Skeletal muscle satellite cell (primary cell): ENCODE results near the gene CLDN17. TPM values are rescaled to one million over a fixed set of nuclear protein-coding genes. Genes with fewer than 3 reads are reported as not detected.

Source experiments
- H3K27me3 ChIP-seq: 2 replicates; pipeline ENCODE4 v1.7.0; 2013; ENCODE audit warnings: low read length; ENCODE audit not compliant: control insufficient read depth, insufficient read depth
- H3K36me3 ChIP-seq: 2 replicates; pipeline ENCODE4 v1.7.0; 2013; ENCODE audit warnings: mild to moderate bottlenecking, control low read depth, low read length; ENCODE audit not compliant: insufficient read depth
- H3K4me1 ChIP-seq: 2 replicates; pipeline ENCODE4 v1.7.0; 2013; ENCODE audit warnings: low read length; ENCODE audit not compliant: control insufficient read depth, insufficient read depth
- H3K4me2 ChIP-seq: 2 replicates; pipeline ENCODE4 v1.7.0; 2013; ENCODE audit warnings: mild to moderate bottlenecking, low read length
- H3K4me3 ChIP-seq: 2 replicates; pipeline ENCODE4 v1.7.0; 2013; ENCODE audit warnings: low read length
- H3K9ac ChIP-seq: 2 replicates; pipeline ENCODE4 v1.7.0; 2013; ENCODE audit warnings: mild to moderate bottlenecking, low read depth, low read length, moderate library complexity
- H3K9me3 ChIP-seq: replicated peaks from 2 replicates; pipeline ENCODE4 v1.7.0; 2013; ENCODE audit warnings: mild to moderate bottlenecking, control low read depth, low read length
- total RNA-seq: library from RNA; depleted of rRNA; stranded (reverse); fragments of >200 nt; gene quantifications from 2 replicates; pipeline ENCODE4 v1.2.3, GENCODE V29; 2012; rRNA removed

Gene CLDN17, protein sequence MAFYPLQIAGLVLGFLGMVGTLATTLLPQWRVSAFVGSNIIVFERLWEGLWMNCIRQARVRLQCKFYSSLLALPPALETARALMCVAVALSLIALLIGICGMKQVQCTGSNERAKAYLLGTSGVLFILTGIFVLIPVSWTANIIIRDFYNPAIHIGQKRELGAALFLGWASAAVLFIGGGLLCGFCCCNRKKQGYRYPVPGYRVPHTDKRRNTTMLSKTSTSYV
- total RNA-seq, result not detected in 2 replicates

DNA sequence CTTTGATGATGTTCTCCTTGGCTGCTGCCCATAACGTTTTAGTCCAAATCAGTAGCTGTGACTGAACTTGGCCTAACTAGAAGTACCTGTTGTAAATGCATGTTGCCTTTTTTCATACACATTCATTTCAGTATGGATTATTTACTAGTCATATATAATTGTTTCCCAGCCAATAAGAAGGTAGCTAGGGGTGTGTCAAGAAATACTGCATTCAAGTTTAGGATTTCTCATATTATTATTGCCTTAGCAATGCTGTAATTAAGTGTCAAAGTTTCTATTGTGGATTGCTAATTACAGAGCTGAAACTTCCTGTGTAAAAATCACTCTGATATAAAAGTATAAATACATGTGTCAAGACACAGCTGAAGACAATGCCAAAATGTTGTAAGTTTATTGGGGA is at the start of gene CLDN17:
CLDN17 (minus strand) TSS at position 101 of the 400 bp plus-strand sequence. CDS start 188 bp downstream, outside the sequence.
- no peak within 1 kb of the TSS for H3K9ac ChIP-seq
- H3K27me3 ChIP-seq, result no peaks in the 10 kb centered on the region
- no peaks in the 10 kb centered on the region for H3K4me1 ChIP-seq
- H3K4me3 ChIP-seq, result no peak within 1 kb of the TSS
- H3K4me2 ChIP-seq, result no peak within 1 kb of the TSS
- peaks cover 4% of the 10 kb centered on the region for H3K9me3 ChIP-seq
- no peaks in the 10 kb centered on the region for H3K36me3 ChIP-seq

DNA sequence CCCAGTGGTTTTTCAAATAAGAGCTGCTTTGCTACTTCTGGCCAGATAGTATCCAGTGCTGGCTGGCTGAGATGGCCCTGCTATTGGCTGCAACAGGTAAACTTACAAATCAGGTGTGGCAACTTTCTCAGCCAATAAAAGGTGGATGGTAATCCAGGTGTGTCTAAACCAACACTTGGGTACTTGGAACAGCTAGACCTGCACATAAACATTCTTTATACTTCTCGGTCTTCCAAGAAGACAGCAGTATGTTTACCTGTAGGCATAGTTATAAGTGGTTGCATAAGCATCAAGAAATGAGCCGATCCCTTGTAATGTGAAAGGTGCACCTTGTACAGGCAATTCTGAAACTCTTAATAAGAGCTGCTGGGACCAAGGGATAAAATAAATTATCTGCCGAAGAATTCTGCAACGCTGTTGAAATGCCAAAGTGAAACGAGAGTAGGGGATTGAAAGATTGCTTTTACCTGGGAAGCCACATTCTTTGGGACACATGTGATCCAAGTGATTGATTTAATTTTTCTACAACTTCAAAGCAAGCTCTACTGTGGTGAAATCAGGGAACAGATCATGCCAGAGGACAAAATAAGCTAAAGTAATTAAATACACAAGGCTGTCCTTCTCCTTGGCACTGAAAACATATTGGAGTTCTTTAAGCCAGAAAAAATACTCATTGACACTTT is 49.6 kb upstream of the CLDN17 start, which contains the start of gene CLDN8:
CLDN8 (minus strand) TSS at position 57 of the 683 bp plus-strand sequence. CDS start 172 bp downstream, outside the sequence.
- Histone ChIP-seq H3K4me2 (no peak within 1 kb of the TSS), H3K9me3 (no peaks in the 10 kb centered on the region), H3K36me3 (no peaks in the 10 kb centered on the region), H3K27me3 (no peaks in the 10 kb centered on the region), H3K9ac (no peak within 1 kb of the TSS), H3K4me1 (no peaks in the 10 kb centered on the region), H3K4me3 (no peak within 1 kb of the TSS)

DNA sequence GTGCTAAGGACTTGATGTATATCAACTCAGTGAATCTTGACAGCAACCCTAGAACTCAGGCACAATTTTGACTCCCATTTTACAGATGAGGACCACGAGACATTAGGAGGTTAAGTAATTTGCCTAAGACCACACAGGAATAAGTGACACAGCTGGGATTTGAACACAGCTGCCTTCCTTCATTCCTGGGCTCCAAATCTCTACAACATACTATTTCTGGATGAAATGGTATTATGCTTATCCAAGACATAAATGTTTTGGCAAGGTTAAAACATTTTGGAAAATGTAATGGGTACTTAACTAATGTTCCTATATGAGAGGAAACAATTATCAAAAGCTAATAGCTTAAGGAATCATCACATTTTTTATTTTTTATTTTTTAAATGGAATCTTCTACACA is 44.5 kb upstream of the CLDN17 start:
- Histone ChIP-seq H3K4me1 (no peaks in the 10 kb centered on the region), H3K9ac (no peak overlapping the region), H3K4me2 (no peak overlapping the region), H3K9me3 (peaks cover 4% of the 10 kb centered on the region), H3K4me3 (no peak overlapping the region), H3K36me3 (no peaks in the 10 kb centered on the region), H3K27me3 (no peaks in the 10 kb centered on the region)

DNA sequence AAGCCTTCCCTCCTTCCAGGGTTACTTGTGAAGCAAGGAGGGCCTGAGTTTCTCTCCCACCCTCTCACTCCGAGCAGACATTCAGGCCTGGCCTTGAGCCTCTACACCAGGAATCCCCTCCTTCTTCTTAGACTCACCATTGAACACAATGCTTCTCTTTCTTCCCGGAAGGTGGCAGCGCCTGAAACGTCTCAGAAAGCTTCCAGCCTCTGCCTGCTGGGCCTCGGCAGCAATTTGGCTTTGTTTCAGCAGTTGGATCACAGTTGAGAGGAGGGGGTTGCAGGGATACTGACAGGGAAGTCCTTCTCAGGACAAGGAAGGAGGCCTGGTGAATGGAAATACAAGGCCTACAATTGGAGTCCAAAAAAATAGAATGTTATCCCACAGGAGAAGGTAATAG is 43.0 kb upstream of the CLDN17 start:
- Histone ChIP-seq H3K27me3 (no peaks in the 10 kb centered on the region), H3K4me1 (no peaks in the 10 kb centered on the region), H3K9me3 (peaks cover 4% of the 10 kb centered on the region)

DNA sequence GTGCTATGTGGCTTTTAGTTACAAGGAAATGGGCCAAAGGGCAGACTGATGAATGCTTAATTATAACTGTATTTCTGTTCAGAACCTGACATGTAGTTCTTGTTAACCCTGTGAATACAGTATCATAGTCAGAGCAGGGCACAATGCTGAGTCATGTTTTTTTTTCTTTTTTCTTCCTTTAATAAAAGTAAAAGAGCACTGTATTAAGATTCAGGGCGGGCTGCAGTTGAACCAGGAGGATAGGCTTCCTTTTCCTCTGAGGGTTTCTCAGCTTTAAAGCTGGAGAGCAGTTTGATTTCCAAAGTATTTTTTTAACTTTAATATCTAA is 40.6 kb upstream of the CLDN17 start:
- H3K36me3 ChIP-seq, result no peaks in the 10 kb centered on the region
- peaks cover 4% of the 10 kb centered on the region for H3K9me3 ChIP-seq

More for the DNA sequence above, 43.0 kb upstream of the CLDN17 start:
- H3K4me2 ChIP-seq, result no peak overlapping the region
- no peak overlapping the region for H3K4me3 ChIP-seq
- H3K9ac ChIP-seq, result no peak overlapping the region
- H3K36me3 ChIP-seq, result no peaks in the 10 kb centered on the region

DNA sequence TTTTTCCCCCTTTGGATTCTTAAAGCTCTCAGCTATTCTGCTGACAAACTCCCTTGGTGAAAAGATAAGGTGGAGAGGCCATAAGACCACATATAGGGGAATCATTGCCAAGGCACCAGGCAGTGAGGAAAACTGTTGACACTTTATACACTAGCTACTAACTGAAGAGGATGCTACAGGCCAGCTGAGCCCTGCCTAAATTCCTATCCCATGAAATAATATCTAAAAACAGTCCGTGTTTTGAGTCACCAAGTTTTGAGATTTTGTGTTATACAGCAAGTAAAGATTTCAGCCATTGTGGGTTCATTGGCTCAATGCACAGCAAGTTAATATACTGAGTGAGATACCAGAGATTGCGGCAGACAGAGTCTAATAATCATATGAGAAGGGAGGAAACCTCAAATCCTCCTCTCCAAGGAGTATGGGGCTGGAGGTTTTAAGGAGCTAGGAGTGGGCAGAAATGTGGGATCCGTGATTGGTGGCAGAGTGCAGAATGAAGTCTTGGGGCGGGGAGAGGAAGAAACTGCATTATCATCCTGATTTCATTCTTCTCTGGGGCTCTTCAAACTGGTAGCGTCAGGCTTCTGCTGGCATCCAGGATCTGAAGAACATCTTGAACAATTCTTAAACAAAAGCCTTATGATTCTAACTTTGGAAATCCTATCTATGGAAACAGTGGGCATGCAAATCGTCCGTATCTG is 40.1 kb upstream of the CLDN17 start:
- Histone ChIP-seq H3K4me2 (no peak overlapping the region), H3K27me3 (no peaks in the 10 kb centered on the region), H3K36me3 (no peaks in the 10 kb centered on the region), H3K9me3 (peaks cover 4% of the 10 kb centered on the region), H3K4me1 (no peaks in the 10 kb centered on the region), H3K9ac (no peak overlapping the region), H3K4me3 (no peak overlapping the region)

More for the DNA sequence above, 40.6 kb upstream of the CLDN17 start:
- Histone ChIP-seq H3K4me2 (no peak overlapping the region), H3K4me3 (no peak overlapping the region), H3K27me3 (no peaks in the 10 kb centered on the region), H3K4me1 (no peaks in the 10 kb centered on the region), H3K9ac (no peak overlapping the region)

DNA sequence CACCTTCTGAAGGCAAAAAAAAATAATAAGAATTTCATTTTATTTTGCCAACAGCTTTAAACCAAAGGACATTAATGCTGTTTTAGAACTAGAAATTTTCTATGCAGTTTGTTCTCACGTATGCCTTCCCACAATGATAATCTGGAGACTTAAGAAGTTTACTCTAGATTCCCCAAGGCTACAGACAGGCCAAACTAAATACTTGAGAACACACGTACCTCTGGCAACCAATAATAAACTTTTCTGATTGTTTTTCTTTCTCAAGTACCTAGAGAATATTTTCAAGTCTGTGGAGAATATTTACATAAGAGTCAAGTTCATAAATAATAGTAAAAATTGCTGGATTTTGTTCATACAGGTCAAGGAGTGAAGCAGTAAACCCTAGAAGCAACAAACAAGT is 33.4 kb upstream of the CLDN17 start:
- H3K36me3 ChIP-seq, result no peaks in the 10 kb centered on the region
- no peak overlapping the region for H3K4me2 ChIP-seq
- no peak overlapping the region for H3K4me3 ChIP-seq
- H3K4me1 ChIP-seq, result no peaks in the 10 kb centered on the region
- no peaks in the 10 kb centered on the region for H3K27me3 ChIP-seq
- no peak overlapping the region for H3K9ac ChIP-seq
- no peaks in the 10 kb centered on the region for H3K9me3 ChIP-seq

DNA sequence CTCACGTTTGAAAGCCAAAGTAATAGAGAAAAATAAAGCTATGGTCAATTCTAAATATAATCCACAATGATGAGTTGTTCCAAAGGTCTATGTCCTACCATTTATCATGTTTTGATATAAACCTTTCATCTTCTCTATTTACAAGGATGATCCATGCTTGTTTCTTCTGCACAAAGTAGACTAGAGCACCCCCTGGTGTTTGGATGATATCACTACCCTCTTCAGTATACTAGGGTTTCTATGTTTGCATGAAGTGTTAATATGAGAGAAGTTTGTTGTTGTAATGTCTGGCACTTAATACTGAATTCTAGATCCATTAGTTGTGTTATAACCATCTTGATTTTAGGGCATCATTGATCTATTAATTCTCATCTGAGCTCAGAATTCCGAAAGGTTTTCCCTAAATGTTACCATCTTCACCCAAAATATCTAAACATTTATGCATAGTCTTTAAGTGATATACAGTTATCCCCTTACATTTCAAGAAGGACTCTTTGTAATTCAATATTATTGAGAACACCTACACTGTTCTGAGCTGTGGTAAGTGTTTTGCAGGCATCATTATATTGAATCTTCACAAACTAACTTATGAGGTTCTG is 28.2 kb upstream of the CLDN17 start:
- no peaks in the 10 kb centered on the region for H3K4me1 ChIP-seq
- H3K9me3 ChIP-seq, result no peaks in the 10 kb centered on the region
- no peak overlapping the region for H3K9ac ChIP-seq
- H3K4me3 ChIP-seq, result no peak overlapping the region
- H3K4me2 ChIP-seq, result no peak overlapping the region
- H3K27me3 ChIP-seq, result no peaks in the 10 kb centered on the region
- H3K36me3 ChIP-seq, result no peaks in the 10 kb centered on the region

DNA sequence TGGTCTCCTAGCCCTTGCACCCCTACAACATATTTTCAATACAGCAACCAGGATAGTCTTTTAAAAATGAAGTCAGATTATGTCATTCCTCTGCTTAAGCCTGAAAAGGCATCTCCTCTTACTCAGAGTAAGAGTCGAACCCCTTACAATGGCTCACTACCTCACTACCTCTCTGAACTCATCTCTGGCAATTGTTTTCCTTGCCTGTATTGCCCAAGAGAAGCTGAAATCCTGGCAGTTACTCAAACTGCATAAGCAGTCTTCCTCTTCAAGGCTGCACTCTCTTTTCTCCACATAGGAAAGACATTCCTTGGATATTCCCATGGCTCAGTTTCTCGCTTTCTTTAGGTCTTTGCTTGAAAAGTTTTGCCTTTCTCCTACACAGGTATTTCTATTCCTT is 26.6 kb upstream of the CLDN17 start:
- H3K9me3 ChIP-seq, result no peaks in the 10 kb centered on the region
- H3K27me3 ChIP-seq, result no peaks in the 10 kb centered on the region
- H3K36me3 ChIP-seq, result no peaks in the 10 kb centered on the region
- no peak overlapping the region for H3K4me3 ChIP-seq
- no peak overlapping the region for H3K4me2 ChIP-seq
- no peak overlapping the region for H3K9ac ChIP-seq
- H3K4me1 ChIP-seq, result no peaks in the 10 kb centered on the region

DNA sequence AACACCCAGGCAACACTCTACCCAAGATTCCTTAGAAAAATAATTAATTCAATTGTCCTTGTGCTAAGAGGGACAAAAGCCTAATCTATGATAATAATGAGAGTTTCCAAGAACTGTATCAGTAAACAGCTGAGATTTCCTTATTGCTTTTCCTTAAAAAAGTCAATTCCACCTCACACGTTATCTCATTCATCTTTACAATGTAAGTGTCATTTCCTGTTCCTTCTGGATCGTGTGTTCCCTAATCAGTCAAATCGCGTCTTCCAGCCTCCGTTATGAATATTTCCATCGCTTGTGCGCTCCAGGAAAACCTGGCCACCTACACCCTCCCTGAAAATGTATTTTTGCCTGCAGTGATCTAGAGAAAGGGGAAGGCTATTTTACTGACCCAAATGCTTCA is 23.9 kb upstream of the CLDN17 start:
- no peak overlapping the region for H3K4me2 ChIP-seq
- no peaks in the 10 kb centered on the region for H3K4me1 ChIP-seq
- no peak overlapping the region for H3K9ac ChIP-seq

DNA sequence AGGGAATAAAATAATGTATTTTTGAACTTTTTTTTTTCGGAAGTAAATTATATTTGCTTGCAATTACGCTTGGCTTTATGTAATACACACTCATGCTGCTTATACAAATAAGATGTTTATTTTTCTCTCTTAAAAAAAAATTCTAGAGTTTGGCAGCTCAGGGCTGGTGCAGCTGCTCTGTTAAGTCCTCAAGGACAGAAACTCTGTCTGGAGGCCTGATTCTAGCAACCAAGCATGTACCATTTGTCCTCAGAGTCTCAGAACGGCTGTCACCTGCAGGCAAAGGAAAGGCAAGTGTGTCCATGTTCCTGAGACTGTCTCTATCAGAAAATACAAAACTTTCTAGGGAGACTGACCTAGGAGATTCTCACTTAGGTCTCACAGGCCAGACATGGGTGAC is 23.2 kb upstream of the CLDN17 start:
- H3K4me2 ChIP-seq, result no peak overlapping the region
- no peaks in the 10 kb centered on the region for H3K36me3 ChIP-seq
- H3K4me1 ChIP-seq, result no peaks in the 10 kb centered on the region
- H3K27me3 ChIP-seq, result no peaks in the 10 kb centered on the region
- H3K9ac ChIP-seq, result no peak overlapping the region
- H3K4me3 ChIP-seq, result no peak overlapping the region
- H3K9me3 ChIP-seq, result no peaks in the 10 kb centered on the region

More for the DNA sequence above, 23.9 kb upstream of the CLDN17 start:
- H3K4me3 ChIP-seq, result no peak overlapping the region
- no peaks in the 10 kb centered on the region for H3K9me3 ChIP-seq
- no peaks in the 10 kb centered on the region for H3K27me3 ChIP-seq
- no peaks in the 10 kb centered on the region for H3K36me3 ChIP-seq
